ENCODE results near the gene SCN3A.

Gene SCN3A

DNA sequence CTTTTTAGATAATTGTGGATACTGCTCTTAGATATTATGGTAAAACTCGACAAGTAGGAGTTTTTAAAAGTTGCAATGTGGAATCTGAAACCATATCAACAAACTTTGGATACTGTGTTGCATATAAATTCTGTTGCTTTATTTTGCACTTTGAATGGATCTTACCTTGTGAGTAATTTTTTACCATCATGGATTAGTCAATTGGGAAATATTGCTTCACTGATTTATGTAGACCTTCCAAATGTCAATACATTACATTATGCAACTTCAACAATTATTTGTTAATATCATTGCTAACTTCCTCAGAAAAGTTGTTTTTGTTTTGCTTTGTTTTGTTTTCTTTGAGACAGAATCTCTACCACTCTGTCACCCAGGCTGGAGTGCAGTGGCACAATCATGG, 146.5 kb downstream of the SCN3A start:
- TF ChIP-seq FOXP2 (optimal IDR thresholded peaks at IDR 0.05; ENCODE audit: borderline replicate concordance, extremely low read depth, extremely low read length, insufficient read depth) = no peak
- no peak for TF ChIP-seq TAF1 (IDR thresholded peaks at IDR 0.05; ENCODE audit: borderline replicate concordance, insufficient read depth, low read length)
- TF ChIP-seq POLR2AphosphoS5 (IDR thresholded peaks at IDR 0.05; ENCODE audit: low read depth, low read length) = no peak
- no peak for TF ChIP-seq SIN3A (IDR thresholded peaks at IDR 0.05; ENCODE audit: borderline replicate concordance, insufficient read depth, low read length)
- TF ChIP-seq, protein P1, sequence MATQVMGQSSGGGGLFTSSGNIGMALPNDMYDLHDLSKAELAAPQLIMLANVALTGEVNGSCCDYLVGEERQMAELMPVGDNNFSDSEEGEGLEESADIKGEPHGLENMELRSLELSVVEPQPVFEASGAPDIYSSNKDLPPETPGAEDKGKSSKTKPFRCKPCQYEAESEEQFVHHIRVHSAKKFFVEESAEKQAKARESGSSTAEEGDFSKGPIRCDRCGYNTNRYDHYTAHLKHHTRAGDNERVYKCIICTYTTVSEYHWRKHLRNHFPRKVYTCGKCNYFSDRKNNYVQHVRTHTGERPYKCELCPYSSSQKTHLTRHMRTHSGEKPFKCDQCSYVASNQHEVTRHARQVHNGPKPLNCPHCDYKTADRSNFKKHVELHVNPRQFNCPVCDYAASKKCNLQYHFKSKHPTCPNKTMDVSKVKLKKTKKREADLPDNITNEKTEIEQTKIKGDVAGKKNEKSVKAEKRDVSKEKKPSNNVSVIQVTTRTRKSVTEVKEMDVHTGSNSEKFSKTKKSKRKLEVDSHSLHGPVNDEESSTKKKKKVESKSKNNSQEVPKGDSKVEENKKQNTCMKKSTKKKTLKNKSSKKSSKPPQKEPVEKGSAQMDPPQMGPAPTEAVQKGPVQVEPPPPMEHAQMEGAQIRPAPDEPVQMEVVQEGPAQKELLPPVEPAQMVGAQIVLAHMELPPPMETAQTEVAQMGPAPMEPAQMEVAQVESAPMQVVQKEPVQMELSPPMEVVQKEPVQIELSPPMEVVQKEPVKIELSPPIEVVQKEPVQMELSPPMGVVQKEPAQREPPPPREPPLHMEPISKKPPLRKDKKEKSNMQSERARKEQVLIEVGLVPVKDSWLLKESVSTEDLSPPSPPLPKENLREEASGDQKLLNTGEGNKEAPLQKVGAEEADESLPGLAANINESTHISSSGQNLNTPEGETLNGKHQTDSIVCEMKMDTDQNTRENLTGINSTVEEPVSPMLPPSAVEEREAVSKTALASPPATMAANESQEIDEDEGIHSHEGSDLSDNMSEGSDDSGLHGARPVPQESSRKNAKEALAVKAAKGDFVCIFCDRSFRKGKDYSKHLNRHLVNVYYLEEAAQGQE (IDR thresholded peaks at IDR 0.05; ENCODE audit: insufficient read depth in 1 of 2, low read depth in 2 of 2, low read length in 2 of 2) = no peak

DNA sequence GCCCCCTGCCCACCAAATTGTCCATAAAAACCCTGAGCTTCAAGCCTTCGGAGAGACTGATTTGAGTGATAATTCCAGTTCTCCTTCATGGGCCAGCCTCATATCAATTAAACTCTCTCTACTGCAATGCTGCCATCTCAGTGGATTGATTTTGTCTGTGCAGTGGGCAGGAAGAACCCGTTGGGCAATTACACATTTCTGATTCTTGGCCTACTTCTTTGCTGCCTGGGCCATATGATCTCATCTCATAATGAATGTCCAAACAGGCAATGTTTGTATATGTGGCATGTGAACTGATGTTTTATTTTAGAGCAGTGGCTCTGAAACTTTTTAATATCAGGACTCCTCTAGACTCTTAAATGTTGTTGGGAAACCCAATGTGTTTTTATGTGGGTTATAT, 147.3 kb downstream of the SCN3A start:
- TF ChIP-seq SIN3A (IDR thresholded peaks at IDR 0.05; ENCODE audit: borderline replicate concordance, insufficient read depth, low read length) (no peak), FOXP2 (optimal IDR thresholded peaks at IDR 0.05; ENCODE audit: borderline replicate concordance, extremely low read depth, extremely low read length, insufficient read depth) (no peak), POLR2AphosphoS5 (IDR thresholded peaks at IDR 0.05; ENCODE audit: low read depth, low read length) (no peak), TAF1 (IDR thresholded peaks at IDR 0.05; ENCODE audit: borderline replicate concordance, insufficient read depth, low read length) (no peak)
- TF ChIP-seq, protein P1 (IDR thresholded peaks at IDR 0.05; ENCODE audit: insufficient read depth in 1 of 2, low read depth in 2 of 2, low read length in 2 of 2) = no peak

DNA sequence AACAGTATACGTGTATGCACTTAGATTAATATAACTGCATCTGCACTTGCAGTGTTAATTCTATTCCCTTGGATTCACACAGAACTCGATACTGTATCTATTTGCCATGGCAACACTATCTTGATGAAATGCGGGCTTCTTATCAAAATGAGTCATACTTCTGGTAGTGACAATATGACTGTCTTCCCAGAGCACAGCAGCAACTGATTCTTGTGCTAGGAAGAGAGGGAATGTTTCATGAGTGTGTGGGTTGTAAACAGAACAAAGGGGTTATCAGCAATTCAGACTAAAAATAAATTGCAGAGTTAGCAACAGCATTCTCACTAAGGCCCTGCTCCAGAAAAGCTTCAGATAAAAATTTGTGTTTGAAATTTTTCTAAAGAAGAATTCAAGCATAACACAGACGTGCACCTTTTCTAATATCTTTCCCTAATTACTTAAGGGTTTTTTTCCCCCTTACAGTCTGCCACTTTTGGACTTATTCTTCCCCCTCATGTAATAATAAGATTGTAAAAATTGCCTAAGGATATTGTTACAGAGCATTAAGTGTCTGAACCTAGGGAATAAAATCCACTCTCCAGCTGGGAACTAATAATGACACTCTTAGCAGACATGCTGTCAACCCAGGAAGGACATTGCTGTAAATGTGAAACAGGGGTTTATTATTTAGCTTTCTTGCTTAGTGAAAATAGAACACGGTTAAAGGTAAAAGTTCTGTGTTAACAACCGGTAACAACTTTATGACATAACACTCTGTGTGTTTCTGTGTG, 148.6 kb downstream of the SCN3A start:
- TF ChIP-seq TAF1 (IDR thresholded peaks at IDR 0.05; ENCODE audit: borderline replicate concordance, insufficient read depth, low read length) = no peak
- TF ChIP-seq, protein P1 (IDR thresholded peaks at IDR 0.05; ENCODE audit: insufficient read depth in 1 of 2, low read depth in 2 of 2, low read length in 2 of 2) = no peak
- no peak for TF ChIP-seq SIN3A (IDR thresholded peaks at IDR 0.05; ENCODE audit: borderline replicate concordance, insufficient read depth, low read length)
- no peak for TF ChIP-seq POLR2AphosphoS5 (IDR thresholded peaks at IDR 0.05; ENCODE audit: low read depth, low read length)
- no peak for TF ChIP-seq FOXP2 (optimal IDR thresholded peaks at IDR 0.05; ENCODE audit: borderline replicate concordance, extremely low read depth, extremely low read length, insufficient read depth)

DNA sequence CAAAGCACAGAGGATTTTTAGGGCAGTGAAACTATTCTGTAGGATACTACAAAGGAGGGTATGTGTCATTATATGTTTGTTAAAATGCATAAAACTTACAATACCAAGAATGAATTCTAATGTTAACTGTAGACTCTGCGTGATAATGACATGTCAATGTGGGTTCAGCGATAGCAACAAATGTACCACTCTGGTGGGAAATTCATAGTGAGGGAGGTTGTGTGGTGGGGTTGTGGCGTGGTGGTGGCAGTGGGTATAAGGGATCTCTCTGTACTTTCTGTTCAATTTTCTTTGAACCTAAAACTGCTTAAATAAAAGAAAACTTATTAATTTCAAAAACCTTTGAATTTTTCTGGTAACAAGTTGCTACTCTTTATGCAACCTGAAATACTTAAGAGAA, 149.2 kb downstream of the SCN3A start:
- TF ChIP-seq FOXP2 (optimal IDR thresholded peaks at IDR 0.05; ENCODE audit: borderline replicate concordance, extremely low read depth, extremely low read length, insufficient read depth) = no peak

DNA sequence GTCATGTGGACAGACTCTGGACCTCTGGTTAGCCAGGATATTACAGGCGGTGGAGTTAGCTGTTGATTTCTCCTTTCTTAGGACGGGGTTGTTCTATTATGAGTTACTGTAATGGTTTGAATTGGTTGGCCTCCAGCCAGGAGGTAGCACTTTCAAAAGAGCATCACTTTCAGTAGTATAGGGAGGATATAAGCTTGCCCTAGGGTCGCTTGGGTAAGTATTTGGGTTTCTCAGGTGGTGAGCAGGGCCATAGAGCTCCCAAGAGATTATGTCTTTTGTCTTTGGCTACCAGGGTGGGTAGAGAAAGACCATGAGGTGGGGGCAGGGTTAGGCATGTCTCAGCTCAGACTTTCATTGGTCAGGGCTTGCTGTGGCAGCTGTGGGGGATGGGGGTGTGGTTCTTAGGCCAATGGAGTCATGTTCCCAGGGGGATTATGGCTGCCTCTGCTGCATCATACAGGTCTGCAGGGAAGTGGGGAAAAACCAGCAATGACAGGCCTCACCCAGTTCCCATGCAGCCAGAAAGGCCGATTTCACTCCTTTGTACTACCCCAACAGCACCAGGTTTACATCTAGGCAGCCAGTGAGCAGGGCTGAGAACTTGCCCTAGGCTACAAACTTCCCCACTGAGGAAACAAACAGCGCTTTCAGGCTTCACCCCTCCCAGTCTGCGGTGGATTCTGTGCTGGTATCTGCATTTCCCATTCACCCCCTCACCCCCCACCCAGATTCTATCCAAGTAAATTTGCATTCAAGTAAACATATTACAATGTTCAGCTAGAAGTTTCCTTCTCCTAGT, 159.1 kb downstream of the SCN3A start:
- no peak for TF ChIP-seq SIN3A (IDR thresholded peaks at IDR 0.05; ENCODE audit: borderline replicate concordance, insufficient read depth, low read length)
- no peak for TF ChIP-seq TAF1 (IDR thresholded peaks at IDR 0.05; ENCODE audit: borderline replicate concordance, insufficient read depth, low read length)
- no peak for TF ChIP-seq FOXP2 (optimal IDR thresholded peaks at IDR 0.05; ENCODE audit: borderline replicate concordance, extremely low read depth, extremely low read length, insufficient read depth)
- TF ChIP-seq, protein P1 (IDR thresholded peaks at IDR 0.05; ENCODE audit: insufficient read depth in 1 of 2, low read depth in 2 of 2, low read length in 2 of 2) = no peak
- TF ChIP-seq POLR2AphosphoS5 (IDR thresholded peaks at IDR 0.05; ENCODE audit: low read depth, low read length) = no peak

Measured in PFSK-1 (cell line).